Testis (tissue), 3 donors: ENCODE measurements around the gene ZFP36L2. TPM values are rescaled to one million over a fixed set of nuclear protein-coding genes. Genes with fewer than 3 reads are reported as not detected.

ENCODE experiments used
- DNase-seq: peaks from one replicate; pipeline ENCODE4 v3.0.0-alpha.2; 2019
- H3K27ac ChIP-seq, 2 donors: fragments of 200-600 bp; sonication (generic); one replicate each; pipeline ENCODE4 v1.5.1; 2019
- H3K27me3 ChIP-seq: fragments of 200-600 bp; sonication (generic); one replicate; pipeline ENCODE4 v1.5.1; 2019
- H3K36me3 ChIP-seq: fragments of 200-600 bp; sonication (generic); one replicate; pipeline ENCODE4 v1.5.1; 2017; ENCODE audit warnings: low read depth; ENCODE audit errors: missing control alignments
- H3K4me1 ChIP-seq: fragments of 200-600 bp; sonication (generic); one replicate; pipeline ENCODE4 v1.5.1; 2019
- H3K4me3 ChIP-seq, 2 donors: fragments of 200-600 bp; sonication (generic); one replicate each; pipeline ENCODE4 v1.5.1; 2017 to 2019
- H3K9me3 ChIP-seq: fragments of 200-600 bp; sonication (generic); one replicate; pipeline ENCODE4 v1.5.1; 2017
- POLR2A ChIP-seq: fragments of 450-650 bp; IDR thresholded peaks from one replicate; pipeline ENCODE4 v1.6.1; 2017; ENCODE audit warnings: antibody characterized with exemption, mild to moderate bottlenecking, moderate library complexity
- WGBS, 2 donors: methylation state at CpG; one replicate each; pipeline ENCODE4 v1.1.5; 2018; 5-methylcytosine and 5-hydroxymethylcytosine counted together
- intact Hi-C: fragments of 100-400 bp; cut with DNase I; formaldehyde crosslinking; loops from one replicate; pipeline ENCODE4 v1.15.1; 2023; ENCODE audit warnings: low total_unique reads
- polyA plus RNA-seq: library from polyadenylated mRNA; stranded (reverse); fragments of 350-450 nt; fragmentation: Illumina TruSeq; extraction: RNeasy Lipid Tissue Mini Kit (QIAGEN cat#74804); gene quantifications from one replicate; pipeline ENCODE4 v1.2.3, GENCODE V29; 2014; ENCODE audit warnings: low read depth, low replicate concordance; ENCODE audit not compliant: insufficient read depth
- total RNA-seq, 2 donors: library from RNA; depleted of rRNA; stranded (reverse); fragments of >200 nt; gene quantifications; one replicate each; pipeline ENCODE4 v1.2.3, GENCODE V29; 2016
- TF ChIP-seq, protein P1 (sequence below), 3 experiments: fragments of 450-650 bp in 2 of 3; fragments of 200-600 bp in 1 of 3; sonication (generic) in 1 of 3; IDR thresholded peaks; one replicate each; pipeline ENCODE4 v1.5.1; 2016 to 2019; ENCODE audit warnings: antibody characterized with exemption in 3 of 3, mild to moderate bottlenecking in 2 of 3, moderate library complexity in 1 of 3

The ZFP36L2 gene
- total and polyA plus RNA-seq, 3 donors from 2014 or later, result 35.7 to 54.4 (median 45.4) TPM

DNA sequence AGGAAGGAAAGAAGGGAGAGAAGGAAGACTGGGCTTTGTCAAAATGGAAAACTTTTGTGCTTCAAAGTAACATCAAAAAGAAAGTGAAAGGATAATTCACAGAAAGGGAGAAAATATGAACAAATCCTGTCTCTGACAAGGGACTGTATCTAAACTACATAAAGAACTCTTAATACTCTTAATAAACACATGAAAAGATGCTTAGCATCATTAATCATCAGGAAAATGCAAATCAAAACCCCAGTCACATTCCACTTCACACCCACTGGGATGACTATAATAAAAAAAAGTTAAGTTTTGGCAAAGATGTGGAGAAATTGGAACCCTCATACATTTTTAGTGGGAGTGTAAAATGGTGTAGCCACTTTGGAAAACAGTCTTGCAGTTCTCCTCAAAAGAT is 11.8 kb upstream of the ZFP36L2 start:
- Histone ChIP-seq H3K4me3 (no peak overlapping the region), H3K9me3 (no peaks in the 10 kb centered on the region), H3K4me1 (peaks cover 11% of the 10 kb centered on the region), H3K27me3 (no peaks in the 10 kb centered on the region), H3K36me3 (no peaks in the 10 kb centered on the region), H3K27ac (no peak overlapping the region)
- intact Hi-C loops, result no loop called here
- no peak for TF ChIP-seq POLR2A
- TF ChIP-seq, protein P1, sequence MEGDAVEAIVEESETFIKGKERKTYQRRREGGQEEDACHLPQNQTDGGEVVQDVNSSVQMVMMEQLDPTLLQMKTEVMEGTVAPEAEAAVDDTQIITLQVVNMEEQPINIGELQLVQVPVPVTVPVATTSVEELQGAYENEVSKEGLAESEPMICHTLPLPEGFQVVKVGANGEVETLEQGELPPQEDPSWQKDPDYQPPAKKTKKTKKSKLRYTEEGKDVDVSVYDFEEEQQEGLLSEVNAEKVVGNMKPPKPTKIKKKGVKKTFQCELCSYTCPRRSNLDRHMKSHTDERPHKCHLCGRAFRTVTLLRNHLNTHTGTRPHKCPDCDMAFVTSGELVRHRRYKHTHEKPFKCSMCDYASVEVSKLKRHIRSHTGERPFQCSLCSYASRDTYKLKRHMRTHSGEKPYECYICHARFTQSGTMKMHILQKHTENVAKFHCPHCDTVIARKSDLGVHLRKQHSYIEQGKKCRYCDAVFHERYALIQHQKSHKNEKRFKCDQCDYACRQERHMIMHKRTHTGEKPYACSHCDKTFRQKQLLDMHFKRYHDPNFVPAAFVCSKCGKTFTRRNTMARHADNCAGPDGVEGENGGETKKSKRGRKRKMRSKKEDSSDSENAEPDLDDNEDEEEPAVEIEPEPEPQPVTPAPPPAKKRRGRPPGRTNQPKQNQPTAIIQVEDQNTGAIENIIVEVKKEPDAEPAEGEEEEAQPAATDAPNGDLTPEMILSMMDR (IDR thresholded peaks at IDR 0.05), result no peak
- DNase-seq, result no peak

DNA sequence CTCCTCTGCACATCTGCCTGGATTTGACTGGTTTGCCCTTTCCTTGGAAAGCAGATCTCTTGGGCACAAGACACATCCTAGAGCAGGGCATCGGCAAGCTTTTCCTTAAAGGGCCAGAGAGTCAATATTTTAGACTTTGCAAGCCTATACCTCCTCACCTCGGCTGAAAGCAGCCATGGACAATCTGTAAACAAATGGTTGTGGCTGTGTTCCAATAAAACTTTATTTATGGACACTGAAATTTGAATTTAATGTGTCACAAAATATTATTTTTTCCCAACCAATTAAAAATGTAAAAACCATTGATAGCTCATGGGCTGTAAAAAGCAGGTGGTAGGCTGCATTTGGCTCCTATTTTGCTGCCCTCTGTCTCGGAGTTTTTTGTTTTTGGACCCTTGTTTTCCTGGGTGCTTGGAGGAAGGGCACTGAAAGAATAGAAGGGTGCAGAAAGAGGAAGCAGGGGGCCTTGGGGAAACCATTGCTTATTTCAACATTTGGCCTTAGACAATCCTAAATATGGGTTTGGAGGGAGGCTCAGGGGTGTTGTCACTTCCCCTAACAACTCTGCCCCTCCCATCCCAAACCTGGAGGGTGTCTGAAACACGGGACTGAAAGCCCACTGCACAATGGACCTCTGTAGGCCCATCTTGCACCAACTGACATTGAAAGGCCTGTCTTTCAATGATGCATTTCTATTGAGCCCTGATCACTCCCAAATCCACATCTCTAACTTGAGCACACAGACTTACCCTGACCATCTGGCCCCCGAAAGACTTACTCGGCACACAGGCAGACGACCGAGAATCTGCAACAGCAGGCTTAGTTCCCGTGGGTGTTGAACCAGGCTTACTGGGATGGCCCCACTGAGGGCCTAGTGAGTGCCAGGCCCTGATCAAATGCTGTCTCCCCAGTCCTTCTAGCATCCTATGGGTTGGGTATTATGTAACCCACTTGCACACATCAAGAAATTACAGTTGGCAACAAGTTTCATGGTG is 7.1 kb upstream of the ZFP36L2 start:
- Histone ChIP-seq H3K36me3 (no peaks in the 10 kb centered on the region), H3K4me3 (no peak overlapping the region), H3K9me3 (no peaks in the 10 kb centered on the region), H3K27me3 (no peaks in the 10 kb centered on the region), H3K27ac (no peak overlapping the region), H3K4me1 (peaks cover 8% of the 10 kb centered on the region)
- DNase-seq, result no peak
- TF ChIP-seq, protein P1 (IDR thresholded peaks at IDR 0.05), result no peak
- TF ChIP-seq POLR2A, result no peak
- WGBS, 2 donors, result 89 to 91% methylated on average over 9 of the region's 9 CpGs
- intact Hi-C loops, result no loop called here

DNA sequence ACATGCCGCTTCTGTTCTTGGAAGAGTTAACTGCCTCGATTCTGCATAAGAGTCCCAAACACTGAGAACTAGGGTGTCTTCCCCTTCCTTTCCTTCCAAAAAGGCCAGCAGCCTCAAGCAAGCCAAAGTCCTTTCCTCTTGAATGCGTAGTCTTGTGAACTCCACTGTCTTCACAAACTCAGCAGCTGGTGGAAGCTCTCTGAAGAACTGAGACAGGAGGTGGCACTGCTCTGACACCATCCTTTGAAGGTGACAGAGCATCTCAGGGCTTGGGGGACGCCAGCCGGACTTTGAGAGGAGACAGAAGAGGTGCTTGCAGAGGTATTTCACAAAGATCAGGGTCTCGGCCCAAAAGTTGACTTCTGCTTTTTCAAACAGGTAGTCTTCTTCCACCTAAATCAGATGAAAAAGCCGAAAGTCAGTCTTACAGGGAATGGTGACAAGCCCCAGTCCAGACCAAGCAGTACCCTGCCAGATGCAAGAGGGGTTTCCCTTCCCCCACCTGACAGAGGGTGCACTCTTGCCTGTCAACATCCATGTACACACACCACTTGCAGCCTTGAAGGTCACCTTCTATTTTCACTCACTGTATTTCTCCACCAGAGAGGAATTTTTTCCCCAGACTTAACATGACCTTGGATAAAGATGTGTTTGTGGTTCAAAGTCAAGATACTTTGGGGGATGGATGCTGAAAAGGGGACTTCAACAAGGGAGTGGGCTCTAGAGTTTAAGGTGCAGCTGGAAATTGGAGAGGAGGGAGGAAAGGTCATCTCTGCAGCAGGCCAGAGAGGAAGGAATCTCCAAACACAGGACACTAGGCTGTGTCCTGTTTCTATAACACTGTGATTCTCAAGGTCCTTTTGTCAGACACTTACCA is 4.8 kb upstream of the ZFP36L2 start:
- peaks cover 17% of the 10 kb centered on the region for H3K4me1 ChIP-seq
- 81 to 94% methylated on average over 6 to 7 of the region's 7 CpGs for WGBS, 2 donors
- no peaks in the 10 kb centered on the region for H3K9me3 ChIP-seq
- no peak overlapping the region for H3K27ac ChIP-seq
- no peaks in the 10 kb centered on the region for H3K36me3 ChIP-seq
- no peaks in the 10 kb centered on the region for H3K27me3 ChIP-seq
- DNase-seq, result peak; percentile 48
- TF ChIP-seq, protein P1 (IDR thresholded peaks at IDR 0.05), result no peak
- no peak for TF ChIP-seq POLR2A
- intact Hi-C loops, result no loop called here
- no peak overlapping the region for H3K4me3 ChIP-seq

DNA sequence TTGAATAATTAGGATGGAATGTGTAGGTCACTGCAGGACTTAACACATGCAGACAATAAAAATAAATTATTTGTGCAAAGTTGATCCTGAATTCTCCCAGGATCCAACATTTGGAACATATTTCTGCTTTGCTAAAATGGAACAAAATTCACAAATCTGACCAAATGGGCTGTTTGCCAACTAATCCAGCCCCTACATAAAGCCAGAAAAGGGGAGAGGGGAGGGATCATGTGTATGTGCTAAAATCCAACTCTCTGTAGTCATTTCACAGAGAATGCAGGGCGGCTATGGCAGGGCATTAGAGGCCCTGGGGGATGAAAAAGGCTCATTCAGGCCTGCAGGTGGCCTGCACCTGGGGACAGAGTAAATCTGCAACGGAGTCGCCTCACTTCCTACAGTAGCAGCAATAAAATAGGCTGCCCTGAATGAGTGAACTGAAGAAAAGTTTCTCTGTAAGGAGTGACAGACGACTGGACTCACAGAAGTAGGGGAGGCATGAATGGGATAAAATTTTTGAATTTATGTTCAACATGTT is 4.0 kb upstream of the ZFP36L2 start:
- H3K4me3 ChIP-seq, result no peak overlapping the region
- WGBS, 2 donors, result 78 to 80% methylated on average over 4 of the region's 4 CpGs
- intact Hi-C loops, result no loop called here

More for the DNA sequence above, 4.0 kb upstream of the ZFP36L2 start:
- no peaks in the 10 kb centered on the region for H3K27me3 ChIP-seq
- H3K36me3 ChIP-seq, result no peaks in the 10 kb centered on the region
- no peak for DNase-seq
- H3K4me1 ChIP-seq, result peaks cover 17% of the 10 kb centered on the region
- no peak for TF ChIP-seq POLR2A
- TF ChIP-seq, protein P1 (IDR thresholded peaks at IDR 0.05), result no peak
- no peaks in the 10 kb centered on the region for H3K9me3 ChIP-seq
- H3K27ac ChIP-seq, result no peak overlapping the region
